ENCODE results near the gene GPATCH11.

Gene GPATCH11

DNA sequence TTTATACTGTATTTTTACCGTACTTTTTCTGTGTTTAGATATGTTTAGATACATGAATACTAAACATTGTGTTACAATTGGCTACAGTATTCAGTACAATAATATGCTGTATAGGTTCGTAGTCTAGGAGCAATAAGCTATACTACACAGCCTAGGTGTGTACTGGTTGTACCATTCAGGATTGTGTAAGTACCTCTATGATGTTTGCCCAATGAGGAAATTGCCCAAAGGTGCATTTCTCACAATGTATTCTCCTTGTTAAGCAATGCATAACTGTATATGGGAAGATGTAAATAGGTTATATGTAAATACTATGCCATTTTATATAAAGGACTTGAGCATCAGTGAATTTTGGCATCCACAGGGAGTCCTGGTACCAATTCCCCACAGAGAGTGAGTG is 61.7 kb downstream of the GPATCH11 start:
- H3K9me2 ChIP-seq (ENCODE audit: low read depth, low read length) = no peaks in the 10 kb centered on the region
- H3K27ac ChIP-seq (ENCODE audit: low read depth, low read length, poor library complexity, severe bottlenecking) = no peak overlapping the region
- no peak overlapping the region for H3K4me2 ChIP-seq (ENCODE audit: low read length)
- H3K79me2 ChIP-seq (ENCODE audit: insufficient read depth, low read length) = peaks cover 13% of the 10 kb centered on the region
- H3K4me1 ChIP-seq (ENCODE audit: insufficient read depth, low read length, severe bottlenecking) = peaks cover 18% of the 10 kb centered on the region
- H3K9ac ChIP-seq (ENCODE audit: low read length) = no peak overlapping the region
- no peaks in the 10 kb centered on the region for H3K27me3 ChIP-seq (ENCODE audit: insufficient read depth, low read length)
- no peaks in the 10 kb centered on the region for H3K9me3 ChIP-seq (ENCODE audit: low read length)
- no peak overlapping the region for H3K4me3 ChIP-seq (ENCODE audit: low read depth, low read length, poor library complexity, severe bottlenecking)
- H4K20me1 ChIP-seq (ENCODE audit: insufficient read depth, low read length) = no peaks in the 10 kb centered on the region
- no peak for TF ChIP-seq EZH2 (IDR thresholded peaks at IDR 0.05; ENCODE audit: borderline replicate concordance, low read length)
- TF ChIP-seq, protein P1, sequence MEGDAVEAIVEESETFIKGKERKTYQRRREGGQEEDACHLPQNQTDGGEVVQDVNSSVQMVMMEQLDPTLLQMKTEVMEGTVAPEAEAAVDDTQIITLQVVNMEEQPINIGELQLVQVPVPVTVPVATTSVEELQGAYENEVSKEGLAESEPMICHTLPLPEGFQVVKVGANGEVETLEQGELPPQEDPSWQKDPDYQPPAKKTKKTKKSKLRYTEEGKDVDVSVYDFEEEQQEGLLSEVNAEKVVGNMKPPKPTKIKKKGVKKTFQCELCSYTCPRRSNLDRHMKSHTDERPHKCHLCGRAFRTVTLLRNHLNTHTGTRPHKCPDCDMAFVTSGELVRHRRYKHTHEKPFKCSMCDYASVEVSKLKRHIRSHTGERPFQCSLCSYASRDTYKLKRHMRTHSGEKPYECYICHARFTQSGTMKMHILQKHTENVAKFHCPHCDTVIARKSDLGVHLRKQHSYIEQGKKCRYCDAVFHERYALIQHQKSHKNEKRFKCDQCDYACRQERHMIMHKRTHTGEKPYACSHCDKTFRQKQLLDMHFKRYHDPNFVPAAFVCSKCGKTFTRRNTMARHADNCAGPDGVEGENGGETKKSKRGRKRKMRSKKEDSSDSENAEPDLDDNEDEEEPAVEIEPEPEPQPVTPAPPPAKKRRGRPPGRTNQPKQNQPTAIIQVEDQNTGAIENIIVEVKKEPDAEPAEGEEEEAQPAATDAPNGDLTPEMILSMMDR (IDR thresholded peaks at IDR 0.05; ENCODE audit: low read length) = no peak
- H2AFZ ChIP-seq (ENCODE audit: low read length) = no peak overlapping the region
- no peaks in the 10 kb centered on the region for H3F3A ChIP-seq (ENCODE audit: insufficient read depth, low read length)
- H3K36me3 ChIP-seq (ENCODE audit: insufficient read depth, low read length) = peaks cover 44% of the 10 kb centered on the region

DNA sequence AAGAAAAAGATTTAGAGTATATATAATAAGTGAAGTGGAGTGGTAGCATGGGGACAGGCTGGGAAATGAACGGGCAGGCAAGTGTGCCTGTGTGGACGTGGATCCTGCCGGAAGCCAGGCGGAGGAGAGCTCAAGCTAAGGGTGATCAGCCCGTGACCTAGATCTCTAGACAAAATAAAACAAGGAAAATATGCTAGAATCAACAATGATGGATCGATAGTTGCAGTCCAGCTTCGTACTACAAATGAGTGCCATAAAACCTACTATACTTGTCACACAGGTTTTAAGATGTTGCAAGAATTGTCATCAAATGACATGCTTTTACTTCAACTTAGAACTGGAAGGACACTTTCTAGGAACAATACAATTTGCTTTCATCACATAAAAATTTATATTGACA is 64.0 kb downstream of the GPATCH11 start:
- H3K9me2 ChIP-seq (ENCODE audit: low read depth, low read length) = no peaks in the 10 kb centered on the region
- no peaks in the 10 kb centered on the region for H3K27me3 ChIP-seq (ENCODE audit: insufficient read depth, low read length)
- H4K20me1 ChIP-seq (ENCODE audit: insufficient read depth, low read length) = no peaks in the 10 kb centered on the region
- H3K9me3 ChIP-seq (ENCODE audit: low read length) = no peaks in the 10 kb centered on the region
- H3K4me1 ChIP-seq (ENCODE audit: insufficient read depth, low read length, severe bottlenecking) = peaks cover 22% of the 10 kb centered on the region
- H2AFZ ChIP-seq (ENCODE audit: low read length) = no peak overlapping the region
- no peak overlapping the region for H3K4me2 ChIP-seq (ENCODE audit: low read length)
- no peaks in the 10 kb centered on the region for H3F3A ChIP-seq (ENCODE audit: insufficient read depth, low read length)
- H3K9ac ChIP-seq (ENCODE audit: low read length) = no peak overlapping the region
- H3K79me2 ChIP-seq (ENCODE audit: insufficient read depth, low read length) = peaks cover 25% of the 10 kb centered on the region
- no peak overlapping the region for H3K27ac ChIP-seq (ENCODE audit: low read depth, low read length, poor library complexity, severe bottlenecking)
- H3K36me3 ChIP-seq (ENCODE audit: insufficient read depth, low read length) = peaks cover 38% of the 10 kb centered on the region
- TF ChIP-seq EZH2 (IDR thresholded peaks at IDR 0.05; ENCODE audit: borderline replicate concordance, low read length) = no peak
- TF ChIP-seq, protein P1 (IDR thresholded peaks at IDR 0.05; ENCODE audit: low read length) = no peak
- H3K4me3 ChIP-seq (ENCODE audit: low read depth, low read length, poor library complexity, severe bottlenecking) = no peak overlapping the region

Data from OCI-LY1 (cell line).